Measurements from ENCODE around the gene GFRA1.

The GFRA1 gene

DNA sequence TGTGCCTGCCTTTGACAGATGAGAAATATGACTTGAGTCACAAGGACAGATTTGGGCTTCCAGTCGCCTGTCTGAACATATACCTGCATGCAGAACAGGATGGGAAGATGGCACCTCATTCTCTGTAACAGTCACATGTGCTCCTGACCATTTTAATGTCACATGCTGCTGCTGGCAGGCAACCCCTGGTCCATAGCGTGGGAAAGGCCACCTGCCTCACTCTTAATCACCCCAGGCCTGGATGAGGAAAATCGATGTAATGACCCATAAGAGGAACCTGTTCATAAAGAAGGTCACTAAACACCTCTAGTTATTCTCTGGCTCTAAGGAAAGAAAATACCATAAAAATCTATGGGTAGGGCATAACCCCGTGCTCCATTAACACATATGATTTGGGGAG is 110.2 kb downstream of the GFRA1 start:
- H3K4me1 Mint-ChIP-seq (ENCODE audit: low read depth): no peaks in the 10 kb centered on the region
- intact Hi-C loops (cut with micrococcal nuclease): no loop called here
- H3K9me3 Mint-ChIP-seq: peaks cover 6% of the 10 kb centered on the region
- no peaks in the 10 kb centered on the region for H3K27me3 Mint-ChIP-seq
- H3K27ac Mint-ChIP-seq: no peak overlapping the region
- no peak overlapping the region for H3K4me3 Mint-ChIP-seq
- no peaks in the 10 kb centered on the region for H3K36me3 Mint-ChIP-seq (ENCODE audit: low read depth)

DNA sequence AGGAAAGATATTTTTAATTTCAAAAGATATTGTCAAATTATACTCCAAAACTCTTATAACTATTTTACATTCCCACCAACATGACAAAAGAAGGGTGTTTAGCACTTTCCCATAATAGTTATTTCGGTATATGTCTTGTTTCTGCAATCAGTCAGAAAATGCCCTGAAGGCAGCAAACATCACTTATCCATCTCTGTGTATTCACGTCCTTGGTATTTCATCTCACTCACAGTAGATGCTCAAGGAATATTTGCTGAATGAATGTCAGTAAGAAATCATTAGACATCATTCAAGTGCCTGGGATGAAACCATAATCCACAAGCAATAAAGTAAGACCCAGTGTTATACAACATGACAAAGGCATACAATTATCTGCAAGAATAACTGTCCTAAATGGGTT is 112.7 kb downstream of the GFRA1 start:
- H3K4me1 Mint-ChIP-seq (ENCODE audit: low read depth): no peaks in the 10 kb centered on the region
- H3K9me3 Mint-ChIP-seq: no peaks in the 10 kb centered on the region
- intact Hi-C loops (cut with micrococcal nuclease): no loop called here
- H3K27me3 Mint-ChIP-seq: no peaks in the 10 kb centered on the region
- no peaks in the 10 kb centered on the region for H3K36me3 Mint-ChIP-seq (ENCODE audit: low read depth)
- H3K4me3 Mint-ChIP-seq: no peak overlapping the region
- no peak overlapping the region for H3K27ac Mint-ChIP-seq

DNA sequence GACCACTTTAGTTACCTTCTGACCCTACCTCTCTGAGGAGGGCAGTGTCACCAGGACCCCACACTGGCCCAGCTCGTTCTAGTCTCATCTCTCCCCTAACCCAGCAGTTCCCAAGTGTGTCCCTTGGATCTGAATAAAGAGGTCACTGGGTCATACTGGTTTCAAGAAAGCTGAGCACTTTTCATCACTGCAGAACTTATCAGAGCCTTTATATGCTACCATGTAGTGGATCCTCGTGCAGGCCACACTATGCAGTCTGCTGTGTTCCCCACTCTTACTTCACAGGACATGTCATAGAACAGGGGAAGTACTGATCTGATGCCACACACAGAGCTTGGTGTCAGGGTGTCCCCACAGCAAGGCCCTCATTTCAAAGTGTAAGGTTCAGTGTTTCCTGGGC is 113.8 kb downstream of the GFRA1 start:
- no peaks in the 10 kb centered on the region for H3K9me3 Mint-ChIP-seq
- H3K27ac Mint-ChIP-seq: no peak overlapping the region
- H3K4me3 Mint-ChIP-seq: no peak overlapping the region
- H3K4me1 Mint-ChIP-seq (ENCODE audit: low read depth): no peaks in the 10 kb centered on the region
- no peaks in the 10 kb centered on the region for H3K36me3 Mint-ChIP-seq (ENCODE audit: low read depth)
- no peaks in the 10 kb centered on the region for H3K27me3 Mint-ChIP-seq
- intact Hi-C loops (cut with micrococcal nuclease): no loop called here

DNA sequence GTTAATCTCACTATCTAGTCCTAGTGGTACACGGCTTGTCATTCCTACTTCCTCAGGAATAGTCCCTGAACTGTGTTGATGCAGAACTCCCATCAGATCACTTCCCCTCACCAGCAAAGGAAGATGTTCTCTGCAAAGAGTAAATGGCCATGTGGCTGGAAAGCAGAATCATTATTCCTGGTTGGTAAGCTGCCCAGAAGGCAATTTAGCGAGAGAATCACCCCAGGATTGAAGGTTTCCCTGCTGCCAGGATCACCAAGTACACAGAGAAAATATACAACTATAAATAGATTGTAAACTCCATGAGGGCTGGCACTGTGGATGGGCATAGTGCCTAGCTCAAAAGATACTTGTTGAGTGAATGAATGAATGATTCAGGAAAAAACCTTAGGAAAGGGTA is 115.0 kb downstream of the GFRA1 start:
- no peaks in the 10 kb centered on the region for H3K4me1 Mint-ChIP-seq (ENCODE audit: low read depth)
- H3K36me3 Mint-ChIP-seq (ENCODE audit: low read depth): no peaks in the 10 kb centered on the region
- H3K4me3 Mint-ChIP-seq: no peak overlapping the region
- H3K9me3 Mint-ChIP-seq: no peaks in the 10 kb centered on the region
- no peaks in the 10 kb centered on the region for H3K27me3 Mint-ChIP-seq
- H3K27ac Mint-ChIP-seq: no peak overlapping the region
- intact Hi-C loops (cut with micrococcal nuclease): no loop called here

DNA sequence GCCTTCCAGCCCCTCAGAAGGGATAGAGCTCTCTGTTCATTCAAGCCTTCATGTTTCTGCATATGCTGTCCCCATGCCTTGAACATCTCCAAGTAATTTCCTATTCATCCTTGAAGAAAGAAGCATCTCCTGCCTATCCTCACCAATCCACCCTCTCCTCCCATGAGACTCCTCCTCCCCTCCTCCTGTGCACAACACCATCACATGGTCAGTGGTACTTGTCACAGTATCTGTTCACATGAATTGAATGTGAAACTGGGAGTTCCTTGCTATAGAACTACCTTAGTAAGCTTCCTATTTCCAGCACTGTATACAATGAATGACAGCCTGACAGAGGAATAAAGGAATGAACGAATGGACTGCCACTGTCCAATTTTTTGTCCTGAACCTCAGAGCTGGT is 115.5 kb downstream of the GFRA1 start:
- H3K4me3 Mint-ChIP-seq: no peak overlapping the region

DNA sequence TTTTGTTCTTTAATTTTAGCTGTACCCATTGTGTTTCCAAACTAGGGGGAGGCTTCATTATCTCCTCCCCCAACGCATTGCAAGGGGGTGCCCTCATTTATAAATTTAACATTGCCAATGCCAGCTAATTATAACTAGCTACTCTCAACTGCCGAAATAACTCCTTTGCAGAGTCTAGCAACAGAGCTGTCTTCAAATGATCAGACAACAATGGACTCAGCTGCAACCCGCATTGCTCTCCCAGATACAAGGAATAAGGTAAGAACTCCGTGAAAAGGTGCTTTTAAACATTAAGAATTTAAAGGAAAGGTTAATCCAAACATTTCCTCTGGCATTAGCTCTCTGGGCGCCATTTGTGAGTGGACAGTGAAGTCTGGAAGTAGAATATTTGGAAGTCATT is 116.2 kb downstream of the GFRA1 start:
- Mint-ChIP-seq H3K27ac (no peak overlapping the region), H3K4me1 (ENCODE audit: low read depth) (no peaks in the 10 kb centered on the region), H3K36me3 (ENCODE audit: low read depth) (no peaks in the 10 kb centered on the region), H3K27me3 (no peaks in the 10 kb centered on the region), H3K4me3 (no peak overlapping the region), H3K9me3 (no peaks in the 10 kb centered on the region)
- intact Hi-C loops (cut with micrococcal nuclease): no loop called here

More for the DNA sequence above, 115.5 kb downstream of the GFRA1 start:
- intact Hi-C loops (cut with micrococcal nuclease): no loop called here
- H3K9me3 Mint-ChIP-seq: no peaks in the 10 kb centered on the region
- H3K36me3 Mint-ChIP-seq (ENCODE audit: low read depth): no peaks in the 10 kb centered on the region
- H3K4me1 Mint-ChIP-seq (ENCODE audit: low read depth): no peaks in the 10 kb centered on the region
- H3K27me3 Mint-ChIP-seq: no peaks in the 10 kb centered on the region
- H3K27ac Mint-ChIP-seq: no peak overlapping the region

DNA sequence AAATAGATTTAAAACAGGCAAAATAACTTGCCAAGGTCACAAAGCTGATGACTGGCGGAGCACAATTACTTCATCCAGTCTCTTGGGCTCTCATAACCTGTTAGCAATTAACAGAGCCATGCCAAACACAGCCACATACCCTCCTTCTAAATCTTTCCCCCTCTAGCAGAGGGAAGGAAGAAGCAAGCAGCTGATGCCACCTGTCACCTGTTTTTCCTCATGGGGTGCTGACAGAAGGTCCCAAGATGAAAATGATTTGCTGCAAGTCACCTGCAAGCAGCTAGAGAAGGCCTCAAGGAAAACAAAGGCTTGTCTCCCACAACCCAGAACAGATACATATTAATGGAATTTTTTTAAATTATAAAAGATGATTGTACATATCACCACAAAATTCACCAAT is 117.8 kb downstream of the GFRA1 start:
- no peaks in the 10 kb centered on the region for H3K27me3 Mint-ChIP-seq
- no peaks in the 10 kb centered on the region for H3K4me1 Mint-ChIP-seq (ENCODE audit: low read depth)
- intact Hi-C loops (cut with micrococcal nuclease): no loop called here

DNA sequence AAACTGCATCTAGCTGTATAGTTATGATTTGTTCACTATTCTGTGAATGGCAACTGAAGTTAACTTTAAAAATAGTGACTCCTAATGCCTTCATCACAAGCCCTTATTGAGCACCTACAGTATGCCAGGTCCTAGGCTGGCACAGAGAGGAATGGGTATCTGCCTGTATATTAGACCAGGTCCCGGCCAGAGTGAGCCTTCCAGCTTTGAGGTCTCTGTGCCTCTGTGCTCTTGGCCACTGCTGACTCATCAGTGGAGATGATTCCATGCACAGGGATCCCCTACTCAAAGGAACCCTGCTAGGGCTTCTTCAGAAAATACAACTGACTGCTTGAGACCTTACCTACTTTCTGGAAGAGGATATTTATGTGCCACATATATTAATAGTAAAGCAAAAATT is 118.4 kb downstream of the GFRA1 start:
- H3K4me3 Mint-ChIP-seq: no peak overlapping the region
- H3K27me3 Mint-ChIP-seq: no peaks in the 10 kb centered on the region
- H3K27ac Mint-ChIP-seq: no peak overlapping the region
- intact Hi-C loops (cut with micrococcal nuclease): no loop called here
- no peaks in the 10 kb centered on the region for H3K4me1 Mint-ChIP-seq (ENCODE audit: low read depth)
- H3K9me3 Mint-ChIP-seq: no peaks in the 10 kb centered on the region
- no peaks in the 10 kb centered on the region for H3K36me3 Mint-ChIP-seq (ENCODE audit: low read depth)

More for the DNA sequence above, 117.8 kb downstream of the GFRA1 start:
- H3K36me3 Mint-ChIP-seq (ENCODE audit: low read depth): no peaks in the 10 kb centered on the region
- no peaks in the 10 kb centered on the region for H3K9me3 Mint-ChIP-seq
- no peak overlapping the region for H3K27ac Mint-ChIP-seq
- no peak overlapping the region for H3K4me3 Mint-ChIP-seq

DNA sequence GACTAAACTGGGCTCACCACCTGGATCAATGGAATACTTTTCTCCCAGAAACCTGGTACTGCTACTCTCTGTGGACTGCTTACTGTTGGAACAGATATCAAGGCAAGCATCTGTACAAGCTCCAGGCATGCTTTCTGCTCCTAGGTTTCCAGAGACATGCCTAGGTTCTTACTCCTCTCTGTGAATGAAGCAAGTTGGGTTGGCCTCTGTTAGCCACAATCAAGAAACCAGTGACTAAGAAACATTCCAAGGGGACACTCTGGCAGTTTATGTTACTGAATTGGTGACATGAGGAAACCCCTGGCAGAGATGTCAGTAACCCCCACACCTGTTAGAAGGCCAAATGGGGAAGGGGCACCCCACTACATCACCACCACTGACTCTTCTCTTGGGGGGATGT is 121.9 kb downstream of the GFRA1 start:
- no peaks in the 10 kb centered on the region for H3K27me3 Mint-ChIP-seq
- H3K27ac Mint-ChIP-seq: no peak overlapping the region
- intact Hi-C loops (cut with micrococcal nuclease): no loop called here
- H3K9me3 Mint-ChIP-seq: no peaks in the 10 kb centered on the region
- no peaks in the 10 kb centered on the region for H3K4me1 Mint-ChIP-seq (ENCODE audit: low read depth)
- H3K4me3 Mint-ChIP-seq: no peak overlapping the region
- H3K36me3 Mint-ChIP-seq (ENCODE audit: low read depth): no peaks in the 10 kb centered on the region

DNA sequence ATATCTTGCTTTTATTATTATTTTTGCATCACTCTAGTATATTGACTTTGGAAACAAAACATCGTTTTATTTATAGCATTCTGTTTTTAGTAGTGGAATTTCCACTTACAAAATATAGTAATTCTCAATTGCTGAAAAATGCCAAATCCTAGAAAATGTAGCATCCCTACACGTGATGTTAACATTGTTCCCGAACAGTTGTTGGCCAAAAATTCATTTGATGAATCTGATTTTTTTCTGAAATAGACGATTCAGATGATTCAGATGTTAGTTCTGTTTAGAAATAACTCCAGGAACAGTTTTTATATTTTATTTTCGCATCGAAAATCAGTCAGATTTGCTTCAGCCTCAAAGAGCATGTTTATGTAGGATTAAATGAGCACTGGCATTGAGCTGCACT is 122.4 kb downstream of the GFRA1 start:
- H3K9me3 Mint-ChIP-seq: no peaks in the 10 kb centered on the region
- H3K27me3 Mint-ChIP-seq: no peaks in the 10 kb centered on the region
- no peaks in the 10 kb centered on the region for H3K36me3 Mint-ChIP-seq (ENCODE audit: low read depth)
- H3K4me3 Mint-ChIP-seq: no peak overlapping the region
- H3K4me1 Mint-ChIP-seq (ENCODE audit: low read depth): no peaks in the 10 kb centered on the region
- H3K27ac Mint-ChIP-seq: no peak overlapping the region
- intact Hi-C loops (cut with micrococcal nuclease): no loop called here

DNA sequence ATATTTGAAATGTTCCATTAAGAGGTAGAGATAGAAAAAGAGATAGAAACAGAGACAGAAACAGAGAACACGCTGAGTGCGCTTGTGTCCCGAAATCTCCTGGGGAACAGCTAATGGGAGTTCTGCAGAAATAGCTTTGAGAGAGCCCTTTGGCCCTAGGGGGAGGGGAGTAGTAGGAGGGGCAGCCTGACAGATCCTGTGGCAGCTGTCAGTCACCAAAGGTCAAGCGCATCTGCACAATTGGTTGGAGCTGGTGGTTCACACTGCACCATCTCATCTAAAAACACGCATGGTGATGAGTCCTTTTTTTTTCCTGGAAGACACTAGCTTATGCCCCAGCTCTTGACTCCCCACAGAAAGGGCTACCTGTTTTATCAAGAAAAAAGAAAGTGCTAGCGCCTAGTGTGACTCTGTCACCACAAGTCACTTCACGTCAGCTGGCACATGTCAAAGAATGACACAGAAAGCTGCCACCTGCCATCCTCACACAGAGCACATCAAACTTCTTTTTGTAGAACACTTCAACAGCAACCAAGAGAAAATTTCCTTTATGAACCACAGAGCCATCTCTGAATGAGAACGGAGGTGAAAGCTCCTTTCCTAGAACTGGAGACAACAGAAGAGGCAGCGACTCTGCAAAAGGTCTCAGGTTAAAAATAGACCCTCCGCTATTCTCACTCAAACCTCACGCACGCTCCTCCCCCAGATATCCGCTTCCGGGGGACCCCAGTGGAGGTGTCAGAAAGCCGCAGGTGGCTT is 125.7 kb downstream of the GFRA1 start:
- H3K27me3 Mint-ChIP-seq: no peaks in the 10 kb centered on the region
- no peak overlapping the region for H3K27ac Mint-ChIP-seq
- no peak overlapping the region for H3K4me3 Mint-ChIP-seq
- intact Hi-C loops (cut with micrococcal nuclease): no loop called here
- no peaks in the 10 kb centered on the region for H3K9me3 Mint-ChIP-seq
- no peaks in the 10 kb centered on the region for H3K4me1 Mint-ChIP-seq (ENCODE audit: low read depth)
- no peaks in the 10 kb centered on the region for H3K36me3 Mint-ChIP-seq (ENCODE audit: low read depth)

DNA sequence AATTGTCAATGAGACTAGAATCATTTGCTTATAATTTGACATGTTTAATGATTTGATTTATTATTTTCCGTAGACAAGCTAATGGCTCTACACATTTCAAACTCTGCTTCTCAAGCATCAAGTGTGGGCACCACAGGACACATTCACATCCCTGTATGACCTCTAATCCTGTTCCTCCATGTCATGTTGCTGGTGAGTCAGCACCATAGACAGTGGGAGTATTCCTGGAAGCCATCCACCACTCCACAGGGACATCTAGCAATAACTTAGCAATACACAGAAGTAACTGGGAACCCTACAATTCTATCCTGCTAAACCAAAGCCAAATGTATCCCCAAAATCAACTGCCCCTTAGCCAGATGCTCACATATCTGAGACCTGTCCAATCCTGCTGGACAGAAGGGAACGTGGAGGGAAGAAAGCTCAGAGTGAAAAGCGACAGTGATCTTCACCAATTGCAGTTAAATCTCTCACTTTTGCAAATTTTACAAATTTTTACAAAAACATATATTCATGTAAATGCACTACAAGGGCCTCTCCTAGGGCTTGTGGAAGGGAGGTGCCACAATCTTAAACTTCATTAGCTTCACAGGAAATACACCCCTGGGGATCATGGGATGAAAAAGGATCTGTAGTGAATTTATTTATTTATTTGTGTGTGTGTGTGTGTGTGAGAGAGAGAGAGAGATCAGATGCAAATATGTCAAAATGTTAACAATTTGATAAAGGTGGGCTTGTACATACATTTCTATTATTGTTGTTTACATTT is 126.5 kb downstream of the GFRA1 start:
- Mint-ChIP-seq H3K9me3 (no peaks in the 10 kb centered on the region), H3K27ac (no peak overlapping the region), H3K36me3 (ENCODE audit: low read depth) (no peaks in the 10 kb centered on the region), H3K4me1 (ENCODE audit: low read depth) (no peaks in the 10 kb centered on the region), H3K27me3 (no peaks in the 10 kb centered on the region), H3K4me3 (no peak overlapping the region)
- intact Hi-C loops (cut with micrococcal nuclease): no loop called here

DNA sequence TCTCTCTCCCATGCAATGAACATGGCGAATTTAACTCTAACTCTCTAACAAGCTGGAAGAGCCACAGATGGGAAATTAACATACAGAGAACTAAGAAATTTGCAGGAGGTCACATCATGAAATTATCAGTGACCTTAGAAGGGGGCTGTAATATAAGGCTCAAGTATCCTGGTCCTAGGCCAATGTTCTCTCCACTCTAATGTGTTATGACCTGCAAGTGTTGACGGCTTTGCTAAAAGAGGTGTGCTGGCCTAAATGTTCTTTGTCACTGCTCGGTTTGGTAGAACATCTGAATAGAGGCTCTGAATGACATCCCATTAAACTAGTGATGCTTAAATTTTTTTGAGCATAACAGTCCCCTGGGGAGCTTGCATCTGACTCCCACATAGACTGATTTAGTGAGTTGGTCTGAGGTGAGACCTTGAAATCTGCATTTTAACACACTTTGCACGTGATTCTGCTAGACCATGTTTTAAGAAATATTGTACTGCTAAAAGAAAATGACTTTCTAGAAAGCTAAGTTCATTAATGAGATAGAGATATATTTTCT is 129.3 kb downstream of the GFRA1 start:
- Mint-ChIP-seq H3K36me3 (ENCODE audit: low read depth) (no peaks in the 10 kb centered on the region), H3K9me3 (no peaks in the 10 kb centered on the region), H3K27me3 (no peaks in the 10 kb centered on the region), H3K4me3 (no peak overlapping the region), H3K4me1 (ENCODE audit: low read depth) (no peaks in the 10 kb centered on the region), H3K27ac (no peak overlapping the region)
- intact Hi-C loops (cut with micrococcal nuclease): no loop called here

DNA sequence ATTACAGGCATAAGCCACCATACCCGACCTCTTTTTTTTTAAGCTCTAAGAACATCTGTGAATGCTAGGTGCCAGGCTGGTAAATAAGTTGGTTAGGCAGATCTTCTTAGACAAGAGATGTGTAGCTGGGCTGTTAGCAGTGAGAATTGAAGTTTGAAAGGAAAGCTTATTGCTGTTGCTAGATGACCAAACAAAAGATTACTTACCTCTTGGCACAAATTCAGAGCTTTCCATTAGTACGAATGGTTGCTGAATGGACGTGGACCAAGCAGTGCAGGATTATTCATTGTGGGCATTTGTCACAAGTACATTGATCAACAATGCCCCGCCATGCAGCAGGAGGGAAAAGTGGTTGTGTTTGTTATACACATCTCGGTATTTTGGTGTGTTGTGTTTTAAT is 131.2 kb downstream of the GFRA1 start:
- H3K4me1 Mint-ChIP-seq (ENCODE audit: low read depth): no peaks in the 10 kb centered on the region
- intact Hi-C loops (cut with micrococcal nuclease): no loop called here
- H3K9me3 Mint-ChIP-seq: no peaks in the 10 kb centered on the region
- H3K27ac Mint-ChIP-seq: no peak overlapping the region
- H3K4me3 Mint-ChIP-seq: no peak overlapping the region
- H3K36me3 Mint-ChIP-seq (ENCODE audit: low read depth): no peaks in the 10 kb centered on the region
- no peaks in the 10 kb centered on the region for H3K27me3 Mint-ChIP-seq
